Sigmoid colon (tissue), 7 donors: ENCODE results near the gene DAPK1. TPM values are rescaled to one million over a fixed set of nuclear protein-coding genes. Genes with fewer than 3 reads are reported as not detected.

ENCODE experiments used
- DNase-seq: peaks from one replicate; pipeline ENCODE4 v3.0.0-alpha.2; 2019
- H3K27ac ChIP-seq, 4 donors: fragments of 200-600 bp; sonication (generic); one replicate each; pipeline ENCODE4 v1.5.1; 2016 to 2019; ENCODE audit warnings: mild to moderate bottlenecking in 1 of 4
- H3K27me3 ChIP-seq, 3 donors: fragments of 200-600 bp; sonication (generic); one replicate each; pipeline ENCODE4 v1.5.1; 2019; ENCODE audit warnings: mild to moderate bottlenecking in 1 of 3
- H3K36me3 ChIP-seq, 4 donors: fragments of 200-600 bp; sonication (generic); one replicate each; pipeline ENCODE4 v1.5.1; 2016 to 2019
- H3K4me1 ChIP-seq, 4 donors: fragments of 200-600 bp; sonication (generic); one replicate each; pipeline ENCODE4 v1.5.1; 2017 to 2019
- H3K4me3 ChIP-seq, 4 donors: fragments of 200-600 bp; sonication (generic); one replicate each; pipeline ENCODE4 v1.5.1; 2017 to 2019; ENCODE audit warnings: mild to moderate bottlenecking in 2 of 4, moderate library complexity in 1 of 4
- H3K9me3 ChIP-seq, 4 donors: fragments of 200-600 bp in 3 of 4; sonication (generic) in 3 of 4; one replicate each; pipeline versions ENCODE4 v1.5.1 to v1.6.1; 2013 to 2019
- CTCF ChIP-seq, 4 experiments: fragments of 450-650 bp in 3 of 4; fragments of 200-600 bp in 1 of 4; IDR thresholded peaks; one replicate each; pipeline ENCODE4 v1.5.1; 2016 to 2019; ENCODE audit warnings: antibody characterized with exemption in 4 of 4, mild to moderate bottlenecking in 3 of 4, moderate library complexity in 2 of 4
- EP300 ChIP-seq, 4 donors: sonication (generic); formaldehyde crosslinking; IDR thresholded peaks; one replicate each; pipeline ENCODE4 v1.6.1; 2017; ENCODE audit warnings: antibody characterized with exemption in 4 of 4
- POLR2A ChIP-seq, 2 donors: fragments of 450-650 bp; IDR thresholded peaks; one replicate each; pipeline ENCODE4 v1.6.1; 2016; ENCODE audit warnings: antibody characterized with exemption in 2 of 2, mild to moderate bottlenecking in 2 of 2, moderate library complexity in 2 of 2
- POLR2AphosphoS5 ChIP-seq, 4 donors: sonication (generic); formaldehyde crosslinking; IDR thresholded peaks; one replicate each; pipeline ENCODE4 v1.6.1; 2017; ENCODE audit warnings: antibody characterized with exemption in 4 of 4
- WGBS, 2 donors: extraction: QIAGEN DNeasy Blood & Tissue Kit; methylation state at CpG; one replicate each; pipeline ENCODE4 v1.1.7; 2013; 5-methylcytosine and 5-hydroxymethylcytosine counted together
- intact Hi-C: fragments of 100-400 bp; cut with DNase I; formaldehyde crosslinking; loops from one replicate; pipeline ENCODE4 v1.15.1; 2023
- polyA plus RNA-seq, 3 donors: library from polyadenylated mRNA; stranded (reverse); fragments of 200-250 nt; gene quantifications; one replicate each; pipeline ENCODE4 v1.2.3, GENCODE V29; 2013
- total RNA-seq, 4 donors: library from RNA; depleted of rRNA; stranded (reverse); fragments of >200 nt; gene quantifications; one replicate each; pipeline ENCODE4 v1.1.0, GENCODE V29; 2016
- donor health status: healthy with polysubstance abuse.
- donor health status: Bipolar disorder and iron deficiency.
- donor health status: healthy.

The DAPK1 gene
- total and polyA plus RNA-seq, 7 donors = 4.8 to 92.5 (median 78.1) TPM

- Histone ChIP-seq H3K4me3 (no peak overlapping the region), H3K27me3 (no peaks in the 10 kb centered on the region), H3K9me3 (peaks cover 0 to 6% (median 0%) of the 10 kb centered on the region in 4 donors), H3K27ac (no peak overlapping the region), H3K36me3 (peaks cover 5 to 82% (median 22%) of the 10 kb centered on the region in 4 donors), H3K4me1 (no peaks in the 10 kb centered on the region)
- 85 to 97% methylated on average over 8 of the region's 8 CpGs for WGBS, 2 donors
- TF ChIP-seq CTCF (IDR thresholded peaks at IDR 0.05) = no peak
- no peak for TF ChIP-seq EP300 (IDR thresholded peaks at IDR 0.05)
- TF ChIP-seq POLR2A (IDR thresholded peaks at IDR 0.05) = no peak
- no peak for TF ChIP-seq POLR2AphosphoS5 (IDR thresholded peaks at IDR 0.05)
- no peak for DNase-seq
- intact Hi-C loops = loop anchor here (10.0 kb wide), 1 partner anchor 1253 kb away; no protein-coding TSS in a partner anchor
Observed at GRCh38 chr9:87668222-87668621, 170.6 kb downstream of the DAPK1 start.

GRCh38 chr9:87668722-87669121 is 171.1 kb downstream of the DAPK1 start:
- Histone ChIP-seq H3K27me3 (no peaks in the 10 kb centered on the region), H3K4me3 (no peak overlapping the region), H3K9me3 (peaks cover 0 to 6% (median 0%) of the 10 kb centered on the region in 4 donors), H3K36me3 (peaks cover 5 to 86% (median 22%) of the 10 kb centered on the region in 4 donors), H3K27ac (no peak overlapping the region), H3K4me1 (no peaks in the 10 kb centered on the region)
- intact Hi-C loops = loop anchor here (10.0 kb wide), 1 partner anchor 1254 kb away; no protein-coding TSS in a partner anchor
- no peak for DNase-seq
- WGBS, 2 donors = 84 to 85% methylated on average over 4 of the region's 4 CpGs
- no peak for TF ChIP-seq POLR2AphosphoS5 (IDR thresholded peaks at IDR 0.05)
- no peak for TF ChIP-seq EP300 (IDR thresholded peaks at IDR 0.05)

GRCh38 chr9:87670572-87671264 is 173.1 kb downstream of the DAPK1 start:
- 91 to 93% methylated on average over 18 of the region's 18 CpGs for WGBS, 2 donors
- no peak overlapping the region for H3K27ac ChIP-seq
- peaks cover 5 to 67% (median 22%) of the 10 kb centered on the region in 4 donors for H3K36me3 ChIP-seq
- no peaks in the 10 kb centered on the region for H3K27me3 ChIP-seq
- DNase-seq = no peak
- intact Hi-C loops = loop anchor here (10.0 kb wide), 1 partner anchor 904 kb away; no protein-coding TSS in a partner anchor
- no peak overlapping the region for H3K4me3 ChIP-seq
- H3K4me1 ChIP-seq = no peaks in the 10 kb centered on the region
- peaks cover 0 to 6% (median 0%) of the 10 kb centered on the region in 4 donors for H3K9me3 ChIP-seq
- no peak for TF ChIP-seq CTCF (IDR thresholded peaks at IDR 0.05)
- TF ChIP-seq POLR2AphosphoS5 (IDR thresholded peaks at IDR 0.05) = no peak
- TF ChIP-seq EP300 (IDR thresholded peaks at IDR 0.05) = no peak
- no peak for TF ChIP-seq POLR2A (IDR thresholded peaks at IDR 0.05)

GRCh38 chr9:87671478-87671877 is 173.8 kb downstream of the DAPK1 start:
- intact Hi-C loops = loop anchor here (10.0 kb wide), 1 partner anchor 903 kb away; no protein-coding TSS in a partner anchor

More at GRCh38 chr9:87671478-87671877, 173.8 kb downstream of the DAPK1 start:
- no peak overlapping the region for H3K4me3 ChIP-seq
- no peaks in the 10 kb centered on the region for H3K27me3 ChIP-seq
- no peak for DNase-seq
- H3K4me1 ChIP-seq = peaks cover 0 to 3% (median 3%) of the 10 kb centered on the region in 4 donors
- no peak overlapping the region for H3K27ac ChIP-seq
- no peak for TF ChIP-seq POLR2AphosphoS5 (IDR thresholded peaks at IDR 0.05)
- no peak for TF ChIP-seq POLR2A (IDR thresholded peaks at IDR 0.05)
- no peak for TF ChIP-seq EP300 (IDR thresholded peaks at IDR 0.05)
- TF ChIP-seq CTCF (IDR thresholded peaks at IDR 0.05) = no peak
- peaks cover 0 to 6% (median 0%) of the 10 kb centered on the region in 4 donors for H3K9me3 ChIP-seq
- peaks cover 5 to 61% (median 20%) of the 10 kb centered on the region in 4 donors for H3K36me3 ChIP-seq
- 60 to 83% methylated on average over 6 of the region's 6 CpGs for WGBS, 2 donors
